ENCODE data around the gene IFT57.

The IFT57 gene

GRCh38 chr3:108114423-108115065, 107.7 kb downstream of the IFT57 start (continued):
- TF ChIP-seq, protein P1, sequence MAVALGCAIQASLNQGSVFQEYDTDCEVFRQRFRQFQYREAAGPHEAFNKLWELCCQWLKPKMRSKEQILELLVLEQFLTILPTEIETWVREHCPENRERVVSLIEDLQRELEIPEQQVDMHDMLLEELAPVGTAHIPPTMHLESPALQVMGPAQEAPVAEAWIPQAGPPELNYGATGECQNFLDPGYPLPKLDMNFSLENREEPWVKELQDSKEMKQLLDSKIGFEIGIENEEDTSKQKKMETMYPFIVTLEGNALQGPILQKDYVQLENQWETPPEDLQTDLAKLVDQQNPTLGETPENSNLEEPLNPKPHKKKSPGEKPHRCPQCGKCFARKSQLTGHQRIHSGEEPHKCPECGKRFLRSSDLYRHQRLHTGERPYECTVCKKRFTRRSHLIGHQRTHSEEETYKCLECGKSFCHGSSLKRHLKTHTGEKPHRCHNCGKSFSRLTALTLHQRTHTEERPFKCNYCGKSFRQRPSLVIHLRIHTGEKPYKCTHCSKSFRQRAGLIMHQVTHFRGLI (tag by site-specific recombination; IDR thresholded peaks at IDR 0.05), result no peak
- TF ChIP-seq ZNF138 (tag by site-specific recombination; IDR thresholded peaks at IDR 0.05; ENCODE audit: borderline replicate concordance) (no peak), ZNF175 (tag by site-specific recombination; IDR thresholded peaks at IDR 0.05) (no peak), GLI2 (tag by site-specific recombination; IDR thresholded peaks at IDR 0.05; ENCODE audit: borderline replicate concordance, low read depth) (no peak), ZNF341 (tag by site-specific recombination; IDR thresholded peaks at IDR 0.05; ENCODE audit: low read depth) (no peak), ZNF623 (tag by site-specific recombination; IDR thresholded peaks at IDR 0.05) (no peak), ZBTB21 (tag by site-specific recombination; IDR thresholded peaks at IDR 0.05) (no peak)
- TF ChIP-seq, protein P2, sequence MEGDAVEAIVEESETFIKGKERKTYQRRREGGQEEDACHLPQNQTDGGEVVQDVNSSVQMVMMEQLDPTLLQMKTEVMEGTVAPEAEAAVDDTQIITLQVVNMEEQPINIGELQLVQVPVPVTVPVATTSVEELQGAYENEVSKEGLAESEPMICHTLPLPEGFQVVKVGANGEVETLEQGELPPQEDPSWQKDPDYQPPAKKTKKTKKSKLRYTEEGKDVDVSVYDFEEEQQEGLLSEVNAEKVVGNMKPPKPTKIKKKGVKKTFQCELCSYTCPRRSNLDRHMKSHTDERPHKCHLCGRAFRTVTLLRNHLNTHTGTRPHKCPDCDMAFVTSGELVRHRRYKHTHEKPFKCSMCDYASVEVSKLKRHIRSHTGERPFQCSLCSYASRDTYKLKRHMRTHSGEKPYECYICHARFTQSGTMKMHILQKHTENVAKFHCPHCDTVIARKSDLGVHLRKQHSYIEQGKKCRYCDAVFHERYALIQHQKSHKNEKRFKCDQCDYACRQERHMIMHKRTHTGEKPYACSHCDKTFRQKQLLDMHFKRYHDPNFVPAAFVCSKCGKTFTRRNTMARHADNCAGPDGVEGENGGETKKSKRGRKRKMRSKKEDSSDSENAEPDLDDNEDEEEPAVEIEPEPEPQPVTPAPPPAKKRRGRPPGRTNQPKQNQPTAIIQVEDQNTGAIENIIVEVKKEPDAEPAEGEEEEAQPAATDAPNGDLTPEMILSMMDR (tag by site-specific recombination; IDR thresholded peaks at IDR 0.05), result no peak

DNA sequence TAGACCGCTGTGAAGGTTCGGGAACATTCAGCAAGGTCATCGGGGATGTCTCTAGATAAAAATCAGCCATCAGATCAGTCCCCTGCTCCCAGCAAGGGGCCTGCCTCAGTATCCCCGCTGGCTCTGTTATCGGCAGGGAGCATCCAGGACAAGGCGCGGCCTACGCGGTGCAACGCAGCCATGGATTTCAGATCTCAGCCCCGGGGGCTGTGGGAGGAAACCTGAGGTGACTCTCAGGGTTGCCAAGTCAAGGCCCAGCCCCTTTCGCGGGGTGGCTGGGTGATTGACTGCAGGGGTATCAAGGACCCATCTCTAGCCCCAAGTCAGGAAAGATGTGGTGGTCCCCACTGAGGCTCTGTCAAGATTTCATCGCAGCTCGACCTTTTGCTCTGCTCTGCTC, 108.2 kb downstream of the IFT57 start:
- no peaks in the 10 kb centered on the region for H3K36me3 ChIP-seq (ENCODE audit: control insufficient read depth in 2 of 2, insufficient read depth in 1 of 2, low read length in 2 of 2)
- no peak overlapping the region for H3K4me3 ChIP-seq (ENCODE audit: low read depth, low read length)
- no peaks in the 10 kb centered on the region for H3K4me1 ChIP-seq (ENCODE audit: control insufficient read depth, insufficient read depth, low read length)
- ChIA-PET CTCF (no interaction called here), POLR2A (no interaction called here)
- no peaks in the 10 kb centered on the region for H3K9me3 ChIP-seq (ENCODE audit: control insufficient read depth, insufficient read depth, low read depth, low read length)
- H3K27ac ChIP-seq (ENCODE audit: extremely low read depth, low read depth, low read length), result no peak overlapping the region
- TF ChIP-seq ZNF341 (tag by site-specific recombination; IDR thresholded peaks at IDR 0.05; ENCODE audit: low read depth) (no peak), ZNF571 (tag by site-specific recombination; IDR thresholded peaks at IDR 0.05) (no peak), ZNF837 (tag by site-specific recombination; IDR thresholded peaks at IDR 0.05) (no peak), ZNF776 (tag by site-specific recombination; IDR thresholded peaks at IDR 0.05; ENCODE audit: borderline replicate concordance) (no peak), KLF7 (tag by site-specific recombination; IDR thresholded peaks at IDR 0.05; ENCODE audit: borderline replicate concordance) (no peak), ZNF501 (tag by site-specific recombination; IDR thresholded peaks at IDR 0.05) (no peak), ZNF791 (tag by site-specific recombination; IDR thresholded peaks at IDR 0.05) (no peak), SETDB1 (IDR thresholded peaks at IDR 0.05; ENCODE audit: insufficient read length, low read length) (no peak), HOXA7 (CRISPR knock-in tag; IDR thresholded peaks at IDR 0.05; ENCODE audit: borderline replicate concordance) (no peak), ZFHX2 (tag by site-specific recombination; conservative IDR thresholded peaks at IDR 0.05) (no peak), ZXDB (tag by site-specific recombination; IDR thresholded peaks at IDR 0.05) (no peak), ZNF221 (tag by site-specific recombination; IDR thresholded peaks at IDR 0.05; ENCODE audit: borderline replicate concordance) (no peak)
- TF ChIP-seq, protein P3, sequence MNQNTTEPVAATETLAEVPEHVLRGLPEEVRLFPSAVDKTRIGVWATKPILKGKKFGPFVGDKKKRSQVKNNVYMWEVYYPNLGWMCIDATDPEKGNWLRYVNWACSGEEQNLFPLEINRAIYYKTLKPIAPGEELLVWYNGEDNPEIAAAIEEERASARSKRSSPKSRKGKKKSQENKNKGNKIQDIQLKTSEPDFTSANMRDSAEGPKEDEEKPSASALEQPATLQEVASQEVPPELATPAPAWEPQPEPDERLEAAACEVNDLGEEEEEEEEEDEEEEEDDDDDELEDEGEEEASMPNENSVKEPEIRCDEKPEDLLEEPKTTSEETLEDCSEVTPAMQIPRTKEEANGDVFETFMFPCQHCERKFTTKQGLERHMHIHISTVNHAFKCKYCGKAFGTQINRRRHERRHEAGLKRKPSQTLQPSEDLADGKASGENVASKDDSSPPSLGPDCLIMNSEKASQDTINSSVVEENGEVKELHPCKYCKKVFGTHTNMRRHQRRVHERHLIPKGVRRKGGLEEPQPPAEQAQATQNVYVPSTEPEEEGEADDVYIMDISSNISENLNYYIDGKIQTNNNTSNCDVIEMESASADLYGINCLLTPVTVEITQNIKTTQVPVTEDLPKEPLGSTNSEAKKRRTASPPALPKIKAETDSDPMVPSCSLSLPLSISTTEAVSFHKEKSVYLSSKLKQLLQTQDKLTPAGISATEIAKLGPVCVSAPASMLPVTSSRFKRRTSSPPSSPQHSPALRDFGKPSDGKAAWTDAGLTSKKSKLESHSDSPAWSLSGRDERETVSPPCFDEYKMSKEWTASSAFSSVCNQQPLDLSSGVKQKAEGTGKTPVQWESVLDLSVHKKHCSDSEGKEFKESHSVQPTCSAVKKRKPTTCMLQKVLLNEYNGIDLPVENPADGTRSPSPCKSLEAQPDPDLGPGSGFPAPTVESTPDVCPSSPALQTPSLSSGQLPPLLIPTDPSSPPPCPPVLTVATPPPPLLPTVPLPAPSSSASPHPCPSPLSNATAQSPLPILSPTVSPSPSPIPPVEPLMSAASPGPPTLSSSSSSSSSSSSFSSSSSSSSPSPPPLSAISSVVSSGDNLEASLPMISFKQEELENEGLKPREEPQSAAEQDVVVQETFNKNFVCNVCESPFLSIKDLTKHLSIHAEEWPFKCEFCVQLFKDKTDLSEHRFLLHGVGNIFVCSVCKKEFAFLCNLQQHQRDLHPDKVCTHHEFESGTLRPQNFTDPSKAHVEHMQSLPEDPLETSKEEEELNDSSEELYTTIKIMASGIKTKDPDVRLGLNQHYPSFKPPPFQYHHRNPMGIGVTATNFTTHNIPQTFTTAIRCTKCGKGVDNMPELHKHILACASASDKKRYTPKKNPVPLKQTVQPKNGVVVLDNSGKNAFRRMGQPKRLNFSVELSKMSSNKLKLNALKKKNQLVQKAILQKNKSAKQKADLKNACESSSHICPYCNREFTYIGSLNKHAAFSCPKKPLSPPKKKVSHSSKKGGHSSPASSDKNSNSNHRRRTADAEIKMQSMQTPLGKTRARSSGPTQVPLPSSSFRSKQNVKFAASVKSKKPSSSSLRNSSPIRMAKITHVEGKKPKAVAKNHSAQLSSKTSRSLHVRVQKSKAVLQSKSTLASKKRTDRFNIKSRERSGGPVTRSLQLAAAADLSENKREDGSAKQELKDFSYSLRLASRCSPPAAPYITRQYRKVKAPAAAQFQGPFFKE (tag by site-specific recombination; IDR thresholded peaks at IDR 0.05; ENCODE audit: borderline replicate concordance), result no peak
- TF ChIP-seq, protein P4, sequence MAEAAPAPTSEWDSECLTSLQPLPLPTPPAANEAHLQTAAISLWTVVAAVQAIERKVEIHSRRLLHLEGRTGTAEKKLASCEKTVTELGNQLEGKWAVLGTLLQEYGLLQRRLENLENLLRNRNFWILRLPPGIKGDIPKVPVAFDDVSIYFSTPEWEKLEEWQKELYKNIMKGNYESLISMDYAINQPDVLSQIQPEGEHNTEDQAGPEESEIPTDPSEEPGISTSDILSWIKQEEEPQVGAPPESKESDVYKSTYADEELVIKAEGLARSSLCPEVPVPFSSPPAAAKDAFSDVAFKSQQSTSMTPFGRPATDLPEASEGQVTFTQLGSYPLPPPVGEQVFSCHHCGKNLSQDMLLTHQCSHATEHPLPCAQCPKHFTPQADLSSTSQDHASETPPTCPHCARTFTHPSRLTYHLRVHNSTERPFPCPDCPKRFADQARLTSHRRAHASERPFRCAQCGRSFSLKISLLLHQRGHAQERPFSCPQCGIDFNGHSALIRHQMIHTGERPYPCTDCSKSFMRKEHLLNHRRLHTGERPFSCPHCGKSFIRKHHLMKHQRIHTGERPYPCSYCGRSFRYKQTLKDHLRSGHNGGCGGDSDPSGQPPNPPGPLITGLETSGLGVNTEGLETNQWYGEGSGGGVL (tag by site-specific recombination; IDR thresholded peaks at IDR 0.05), result no peak
- TF ChIP-seq, protein P5, sequence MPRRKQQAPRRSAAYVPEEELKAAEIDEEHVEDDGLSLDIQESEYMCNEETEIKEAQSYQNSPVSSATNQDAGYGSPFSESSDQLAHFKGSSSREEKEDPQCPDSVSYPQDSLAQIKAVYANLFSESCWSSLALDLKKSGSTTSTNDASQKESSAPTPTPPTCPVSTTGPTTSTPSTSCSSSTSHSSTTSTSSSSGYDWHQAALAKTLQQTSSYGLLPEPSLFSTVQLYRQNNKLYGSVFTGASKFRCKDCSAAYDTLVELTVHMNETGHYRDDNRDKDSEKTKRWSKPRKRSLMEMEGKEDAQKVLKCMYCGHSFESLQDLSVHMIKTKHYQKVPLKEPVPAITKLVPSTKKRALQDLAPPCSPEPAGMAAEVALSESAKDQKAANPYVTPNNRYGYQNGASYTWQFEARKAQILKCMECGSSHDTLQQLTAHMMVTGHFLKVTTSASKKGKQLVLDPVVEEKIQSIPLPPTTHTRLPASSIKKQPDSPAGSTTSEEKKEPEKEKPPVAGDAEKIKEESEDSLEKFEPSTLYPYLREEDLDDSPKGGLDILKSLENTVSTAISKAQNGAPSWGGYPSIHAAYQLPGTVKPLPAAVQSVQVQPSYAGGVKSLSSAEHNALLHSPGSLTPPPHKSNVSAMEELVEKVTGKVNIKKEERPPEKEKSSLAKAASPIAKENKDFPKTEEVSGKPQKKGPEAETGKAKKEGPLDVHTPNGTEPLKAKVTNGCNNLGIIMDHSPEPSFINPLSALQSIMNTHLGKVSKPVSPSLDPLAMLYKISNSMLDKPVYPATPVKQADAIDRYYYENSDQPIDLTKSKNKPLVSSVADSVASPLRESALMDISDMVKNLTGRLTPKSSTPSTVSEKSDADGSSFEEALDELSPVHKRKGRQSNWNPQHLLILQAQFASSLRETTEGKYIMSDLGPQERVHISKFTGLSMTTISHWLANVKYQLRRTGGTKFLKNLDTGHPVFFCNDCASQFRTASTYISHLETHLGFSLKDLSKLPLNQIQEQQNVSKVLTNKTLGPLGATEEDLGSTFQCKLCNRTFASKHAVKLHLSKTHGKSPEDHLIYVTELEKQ (tag by site-specific recombination; IDR thresholded peaks at IDR 0.05; ENCODE audit: borderline replicate concordance), result no peak

All from HEK293 (cell line).